ENCODE results near the gene ADAM12.

DNA sequence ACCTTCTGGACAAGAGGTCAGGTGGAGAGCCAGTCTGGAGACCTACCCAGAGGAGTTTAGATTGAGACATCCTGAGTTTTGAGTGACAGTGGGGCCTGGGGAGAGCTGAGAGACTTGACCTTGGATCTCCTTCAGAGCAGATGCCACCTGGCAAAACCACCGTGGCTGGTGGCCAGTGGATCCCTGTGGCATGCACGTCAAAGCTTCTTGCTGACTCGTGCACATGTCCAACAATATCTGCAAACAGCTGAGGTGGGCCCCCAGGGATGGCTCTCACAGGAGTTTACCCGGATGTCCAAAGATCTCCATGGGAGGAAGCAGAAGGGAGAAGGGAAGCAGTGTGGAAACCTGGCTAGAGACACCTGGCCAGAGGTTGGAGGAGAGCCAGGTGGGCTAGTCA is 261.4 kb downstream of the ADAM12 start:
- no peak for TF ChIP-seq POLR2AphosphoS5 (IDR thresholded peaks at IDR 0.05; ENCODE audit: insufficient read depth, low read depth, low read length)
- TF ChIP-seq, protein P1, sequence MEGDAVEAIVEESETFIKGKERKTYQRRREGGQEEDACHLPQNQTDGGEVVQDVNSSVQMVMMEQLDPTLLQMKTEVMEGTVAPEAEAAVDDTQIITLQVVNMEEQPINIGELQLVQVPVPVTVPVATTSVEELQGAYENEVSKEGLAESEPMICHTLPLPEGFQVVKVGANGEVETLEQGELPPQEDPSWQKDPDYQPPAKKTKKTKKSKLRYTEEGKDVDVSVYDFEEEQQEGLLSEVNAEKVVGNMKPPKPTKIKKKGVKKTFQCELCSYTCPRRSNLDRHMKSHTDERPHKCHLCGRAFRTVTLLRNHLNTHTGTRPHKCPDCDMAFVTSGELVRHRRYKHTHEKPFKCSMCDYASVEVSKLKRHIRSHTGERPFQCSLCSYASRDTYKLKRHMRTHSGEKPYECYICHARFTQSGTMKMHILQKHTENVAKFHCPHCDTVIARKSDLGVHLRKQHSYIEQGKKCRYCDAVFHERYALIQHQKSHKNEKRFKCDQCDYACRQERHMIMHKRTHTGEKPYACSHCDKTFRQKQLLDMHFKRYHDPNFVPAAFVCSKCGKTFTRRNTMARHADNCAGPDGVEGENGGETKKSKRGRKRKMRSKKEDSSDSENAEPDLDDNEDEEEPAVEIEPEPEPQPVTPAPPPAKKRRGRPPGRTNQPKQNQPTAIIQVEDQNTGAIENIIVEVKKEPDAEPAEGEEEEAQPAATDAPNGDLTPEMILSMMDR (IDR thresholded peaks at IDR 0.05; ENCODE audit: extremely low read depth in 1 of 2, insufficient read depth in 1 of 2, low read depth in 1 of 2, low read length in 2 of 2): no peak
- TF ChIP-seq EZH2 (IDR thresholded peaks at IDR 0.05; ENCODE audit: borderline replicate concordance, low read depth, low read length, severe bottlenecking): no peak
- TF ChIP-seq, protein P2, sequence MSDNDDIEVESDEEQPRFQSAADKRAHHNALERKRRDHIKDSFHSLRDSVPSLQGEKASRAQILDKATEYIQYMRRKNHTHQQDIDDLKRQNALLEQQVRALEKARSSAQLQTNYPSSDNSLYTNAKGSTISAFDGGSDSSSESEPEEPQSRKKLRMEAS (IDR thresholded peaks at IDR 0.05; ENCODE audit: insufficient read depth, insufficient read length): no peak
- TF ChIP-seq POLR2A (IDR thresholded peaks at IDR 0.05; ENCODE audit: low read depth, low read length): no peak
- no peak for TF ChIP-seq FOS (IDR thresholded peaks at IDR 0.05; ENCODE audit: borderline replicate concordance, insufficient read depth, low read length)
